Pancreas (tissue), 10 donors: Measurements from ENCODE around the gene EXOC3L1. TPM values are rescaled to one million over a fixed set of nuclear protein-coding genes. Genes with fewer than 3 reads are reported as not detected.

Experiments
- ATAC-seq, 4 donors: fragments of 200-7000 bp; cut with Tn5 transposase; one replicate each; pipeline versions ENCODE4 v1.8.0 to v1.9.1; 2020; ENCODE audit warnings: mild to moderate bottlenecking in 4 of 4, moderate library complexity in 4 of 4
- DNase-seq, 6 donors: peaks; one replicate each; pipeline ENCODE4 v3.0.0-alpha.2; 2020
- FAIRE-seq: peaks from 2 replicates; lab custom pipeline; 2012; peaks lifted over from hg19 to GRCh38; lab: Jason Lieb, UNC
- H3K27ac ChIP-seq, 4 donors: fragments of 200-600 bp; sonication (generic); 1 replicate in 3 of 4; 2 replicates in 1 of 4; pipeline versions ENCODE4 v1.5.0 to v1.8.0; 2020
- H3K27me3 ChIP-seq, 4 donors: fragments of 200-600 bp; one replicate each; pipeline ENCODE4 v1.8.0; 2021
- H3K36me3 ChIP-seq, 3 donors: fragments of 200-600 bp; sonication (generic) in 1 of 3; one replicate each; pipeline versions ENCODE4 v1.5.0 to v1.8.0; 2020 to 2021
- H3K4me1 ChIP-seq, 3 donors: fragments of 200-600 bp; one replicate each; pipeline ENCODE4 v1.8.0; 2021
- H3K4me3 ChIP-seq, 4 donors: fragments of 200-600 bp; sonication (generic) in 2 of 4; one replicate each; pipeline versions ENCODE4 v1.5.0 to v1.8.0; 2020 to 2021
- H3K9me3 ChIP-seq, 4 donors: fragments of 200-600 bp; one replicate each; pipeline ENCODE4 v1.8.0; 2021
- WGBS, 2 donors: extraction: QIAGEN DNeasy Blood & Tissue Kit; methylation state at CpG; one replicate each; pipeline ENCODE4 v1.1.7; 2013; 5-methylcytosine and 5-hydroxymethylcytosine counted together
- intact Hi-C, 3 donors: fragments of 100-400 bp; cut with DNase I; formaldehyde crosslinking; loops; one replicate each; pipeline versions ENCODE4 v1.11.1 to v1.14.2; 2022
- polyA plus RNA-seq, 2 donors: library from polyadenylated mRNA; stranded (reverse); fragments of 200-250 nt; gene quantifications; one replicate each; pipeline ENCODE4 v1.2.3, GENCODE V29; 2013
- total RNA-seq, 6 donors: library from RNA; stranded (reverse); fragmentation: NEBNext Ultra II Directional in 4 of 6; extraction: Animal tissue kit (Norgen Biotek cat#: 25700) in 4 of 6; gene quantifications; one replicate each; pipeline versions ENCODE4 v1.2.1 to v1.2.4, GENCODE V29; 2021 to 2023
- TF ChIP-seq, protein P1 (sequence below), 4 donors: fragments of 200-600 bp; sonication (generic) in 3 of 4; IDR thresholded peaks; one replicate each; pipeline versions ENCODE4 v1.5.0 to v1.8.0; 2021; ENCODE audit warnings: antibody characterized with exemption in 4 of 4
- donor health status: healthy with polysubstance abuse.
- donor health status: DM: no; HTN: no; CAD: no; lungs with moderate emphysema.
- donor health status: DM: no; HTN: no; CAD: no.
- donor health status: control.
- donor health status: control.
- donor health status: Bipolar disorder and iron deficiency.
- donor health status: DM: yes; HTN: yes; CAD: no.
- donor health status: DM: no; HTN: no; CAD: no.
- donor health status: DM: no; HTN: no; CAD: no.
- donor health status: DM: yes; HTN: yes; CAD: no.

EXOC3L1 gene
- total and polyA plus RNA-seq, 8 donors: 0.67 to 6.2 (median 1.5) TPM

DNA sequence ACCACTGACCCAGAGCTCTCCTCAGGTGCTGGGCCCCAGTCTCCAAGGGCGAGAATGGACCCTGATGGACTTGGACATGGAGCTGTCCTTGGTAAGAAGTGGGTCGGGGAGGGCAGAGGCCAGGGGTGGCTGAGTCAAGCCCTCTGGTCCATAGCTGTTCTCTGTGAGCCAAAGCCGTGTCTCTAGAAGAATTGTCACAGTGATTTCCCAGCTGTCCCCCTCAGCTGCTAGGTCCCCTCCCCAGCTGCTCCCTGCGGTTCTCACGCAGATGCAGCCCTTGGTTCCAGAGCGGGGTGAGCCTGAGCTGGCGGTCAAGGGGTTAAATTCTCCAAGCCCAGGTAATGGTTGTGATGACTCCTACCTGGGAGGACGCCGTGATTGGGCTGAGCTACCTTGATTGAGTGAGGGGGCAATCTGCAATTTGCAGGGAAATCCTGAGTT is 20.9 kb downstream of the EXOC3L1 start:
- no peak overlapping the region for H3K27ac ChIP-seq
- TF ChIP-seq, protein P1, sequence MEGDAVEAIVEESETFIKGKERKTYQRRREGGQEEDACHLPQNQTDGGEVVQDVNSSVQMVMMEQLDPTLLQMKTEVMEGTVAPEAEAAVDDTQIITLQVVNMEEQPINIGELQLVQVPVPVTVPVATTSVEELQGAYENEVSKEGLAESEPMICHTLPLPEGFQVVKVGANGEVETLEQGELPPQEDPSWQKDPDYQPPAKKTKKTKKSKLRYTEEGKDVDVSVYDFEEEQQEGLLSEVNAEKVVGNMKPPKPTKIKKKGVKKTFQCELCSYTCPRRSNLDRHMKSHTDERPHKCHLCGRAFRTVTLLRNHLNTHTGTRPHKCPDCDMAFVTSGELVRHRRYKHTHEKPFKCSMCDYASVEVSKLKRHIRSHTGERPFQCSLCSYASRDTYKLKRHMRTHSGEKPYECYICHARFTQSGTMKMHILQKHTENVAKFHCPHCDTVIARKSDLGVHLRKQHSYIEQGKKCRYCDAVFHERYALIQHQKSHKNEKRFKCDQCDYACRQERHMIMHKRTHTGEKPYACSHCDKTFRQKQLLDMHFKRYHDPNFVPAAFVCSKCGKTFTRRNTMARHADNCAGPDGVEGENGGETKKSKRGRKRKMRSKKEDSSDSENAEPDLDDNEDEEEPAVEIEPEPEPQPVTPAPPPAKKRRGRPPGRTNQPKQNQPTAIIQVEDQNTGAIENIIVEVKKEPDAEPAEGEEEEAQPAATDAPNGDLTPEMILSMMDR (IDR thresholded peaks at IDR 0.05): no peak
- peaks cover 0 to 18% (median 9%) of the 10 kb centered on the region in 3 donors for H3K4me1 ChIP-seq
- H3K36me3 ChIP-seq: no peaks in the 10 kb centered on the region
- H3K27me3 ChIP-seq: no peaks in the 10 kb centered on the region
- FAIRE-seq (no peak), DNase-seq (peak in 1 of 6 donors; percentile 26), ATAC-seq (no peak)
- 71 to 72% methylated on average over 9 of the region's 9 CpGs for WGBS, 2 donors
- no peak overlapping the region for H3K4me3 ChIP-seq
- H3K9me3 ChIP-seq: no peaks in the 10 kb centered on the region
- intact Hi-C loops: loop anchor here in 1 of 3 donors (10.0 kb wide), 1 partner anchor 194 kb away; no protein-coding TSS in a partner anchor

DNA sequence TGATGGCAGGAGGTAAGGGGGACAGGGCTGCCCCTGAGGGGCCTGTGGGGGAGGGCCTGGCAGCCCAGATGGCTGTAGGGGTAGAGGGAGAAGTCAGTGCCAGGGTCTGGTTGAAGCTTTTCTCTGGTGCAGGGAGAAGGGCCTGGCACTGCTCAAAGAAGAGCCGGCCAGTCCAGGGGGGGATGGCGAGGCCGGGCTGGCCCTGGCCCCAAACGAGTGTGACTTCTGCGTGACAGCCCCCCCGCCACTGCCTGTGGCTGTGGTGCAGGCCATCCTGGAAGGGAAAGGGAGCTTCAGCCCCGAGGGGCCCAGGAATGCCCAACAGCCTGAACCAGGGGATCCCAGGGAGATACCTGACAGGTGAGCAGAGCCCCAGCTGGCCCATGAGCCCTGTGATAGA is 22.3 kb downstream of the EXOC3L1 start:
- H3K36me3 ChIP-seq: no peaks in the 10 kb centered on the region
- intact Hi-C loops: loop anchor here in 1 of 3 donors (10.0 kb wide), 1 partner anchor 193 kb away; no protein-coding TSS in a partner anchor
- no peaks in the 10 kb centered on the region for H3K9me3 ChIP-seq
- no peak for FAIRE-seq
- no peak for ATAC-seq
- peaks cover 5 to 16% (median 9%) of the 10 kb centered on the region in 3 donors for H3K4me1 ChIP-seq
- peak in 2 of 6 donors; percentile 12 to 71 for DNase-seq
- no peak overlapping the region for H3K27ac ChIP-seq
- TF ChIP-seq, protein P1 (IDR thresholded peaks at IDR 0.05): no peak
- no peaks in the 10 kb centered on the region for H3K27me3 ChIP-seq
- 93 to 95% methylated on average over 7 of the region's 7 CpGs for WGBS, 2 donors
- H3K4me3 ChIP-seq: no peak overlapping the region

DNA sequence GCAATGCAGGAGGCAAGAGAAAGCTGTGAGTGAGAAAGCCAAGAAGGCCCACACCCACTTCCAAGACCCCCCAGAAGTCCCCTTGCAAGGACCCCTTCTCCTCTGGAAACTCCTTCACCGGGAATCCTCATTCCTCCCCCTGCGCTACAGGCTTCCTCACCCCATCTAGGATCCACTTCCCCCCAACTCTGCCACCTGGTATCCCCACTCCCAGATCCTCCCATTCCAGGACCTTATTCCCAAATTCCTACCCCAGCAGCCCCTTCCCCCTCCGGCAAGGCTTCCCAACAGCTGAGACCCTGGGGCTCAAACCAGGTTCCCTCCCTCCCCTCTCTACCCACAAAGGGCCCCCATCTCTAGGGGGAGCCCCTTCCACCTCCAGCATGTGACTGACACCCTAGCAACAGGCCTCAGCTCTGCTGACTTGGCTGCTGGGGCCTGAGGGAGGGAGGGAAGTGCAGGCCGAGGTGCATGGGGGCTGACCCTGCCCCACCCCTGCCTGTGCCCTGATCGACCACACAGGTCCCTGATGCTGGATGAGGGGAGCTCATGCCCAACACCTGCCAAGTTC is 23.3 kb downstream of the EXOC3L1 start:
- no peak for DNase-seq
- Histone ChIP-seq H3K27me3 (no peaks in the 10 kb centered on the region), H3K9me3 (no peaks in the 10 kb centered on the region), H3K27ac (no peak overlapping the region), H3K4me3 (no peak overlapping the region), H3K36me3 (no peaks in the 10 kb centered on the region), H3K4me1 (peaks cover 5 to 16% (median 9%) of the 10 kb centered on the region in 3 donors)
- 81 to 88% methylated on average over 5 of the region's 5 CpGs for WGBS, 2 donors
- ATAC-seq: no peak
- no peak for FAIRE-seq
- intact Hi-C loops: loop anchor here in 1 of 3 donors (10.0 kb wide), 1 partner anchor 192 kb away; no protein-coding TSS in a partner anchor
- TF ChIP-seq, protein P1 (IDR thresholded peaks at IDR 0.05): no peak

DNA sequence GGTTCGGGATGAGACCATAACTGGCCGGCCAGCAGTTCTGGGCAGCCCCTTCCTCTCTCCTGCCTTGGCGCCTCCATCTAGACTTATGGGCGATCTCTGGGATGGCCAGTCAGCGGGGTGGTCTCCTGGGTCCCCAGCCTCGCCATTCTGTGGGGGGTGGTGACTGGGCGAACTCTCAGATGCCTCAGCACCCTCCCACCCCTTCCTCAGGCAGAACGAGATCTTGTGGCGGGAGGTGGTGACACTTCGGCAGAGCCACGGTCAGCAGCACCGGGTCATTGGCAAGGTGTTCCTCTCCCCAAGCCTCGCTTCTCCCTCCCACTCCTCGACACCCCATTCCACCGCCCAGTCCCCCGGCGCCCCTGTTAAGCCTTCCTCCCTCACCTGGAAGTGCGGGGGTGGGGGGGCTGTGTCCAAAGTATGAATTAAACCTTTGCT is 23.8 kb downstream of the EXOC3L1 start:
- H3K27me3 ChIP-seq: no peaks in the 10 kb centered on the region
- FAIRE-seq (no peak), ATAC-seq (no peak), DNase-seq (peak in 4 of 6 donors; percentile 3 to 62 (median 38))
- no peaks in the 10 kb centered on the region for H3K36me3 ChIP-seq
- no peak overlapping the region for H3K27ac ChIP-seq
- TF ChIP-seq, protein P1 (IDR thresholded peaks at IDR 0.05): no peak
- intact Hi-C loops: loop anchor here in 1 of 3 donors (10.0 kb wide), 1 partner anchor 191 kb away; no protein-coding TSS in a partner anchor
- no peaks in the 10 kb centered on the region for H3K9me3 ChIP-seq
- WGBS, 2 donors: 70 to 78% methylated on average over 14 to 18 of the region's 18 CpGs
- H3K4me3 ChIP-seq: no peak overlapping the region
- peaks cover 5 to 19% (median 9%) of the 10 kb centered on the region in 3 donors for H3K4me1 ChIP-seq
